ENCODE data around the gene NSUN7. TPM values are rescaled to one million over a fixed set of nuclear protein-coding genes. Genes with fewer than 3 reads are reported as not detected.

NSUN7 gene
- total and polyA plus RNA-seq, 2 of the 13 experiments (the other 11 are each of a cell fraction or from before 2014, with no cell fraction given) = 0.05 TPM; not detected in 1

DNA sequence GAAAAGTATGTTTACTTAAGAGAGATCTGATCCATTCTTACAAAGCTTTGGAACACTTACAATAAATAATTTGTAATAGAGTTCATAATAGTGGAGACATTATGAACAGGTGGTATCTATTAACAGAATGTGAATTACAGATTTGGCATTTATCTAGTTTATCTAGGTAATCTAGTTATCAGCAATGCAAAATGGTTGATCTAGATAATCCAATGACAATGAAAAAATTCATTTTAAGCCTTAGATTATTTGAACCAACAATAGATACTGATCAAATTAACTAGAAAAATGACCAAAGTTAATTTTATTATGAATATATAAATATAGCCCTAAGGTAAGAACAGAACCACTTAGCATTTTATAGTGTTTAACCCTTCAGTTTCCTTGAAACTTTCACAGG is 10.4 kb upstream of the NSUN7 start (continued):
- TF ChIP-seq, protein P1, sequence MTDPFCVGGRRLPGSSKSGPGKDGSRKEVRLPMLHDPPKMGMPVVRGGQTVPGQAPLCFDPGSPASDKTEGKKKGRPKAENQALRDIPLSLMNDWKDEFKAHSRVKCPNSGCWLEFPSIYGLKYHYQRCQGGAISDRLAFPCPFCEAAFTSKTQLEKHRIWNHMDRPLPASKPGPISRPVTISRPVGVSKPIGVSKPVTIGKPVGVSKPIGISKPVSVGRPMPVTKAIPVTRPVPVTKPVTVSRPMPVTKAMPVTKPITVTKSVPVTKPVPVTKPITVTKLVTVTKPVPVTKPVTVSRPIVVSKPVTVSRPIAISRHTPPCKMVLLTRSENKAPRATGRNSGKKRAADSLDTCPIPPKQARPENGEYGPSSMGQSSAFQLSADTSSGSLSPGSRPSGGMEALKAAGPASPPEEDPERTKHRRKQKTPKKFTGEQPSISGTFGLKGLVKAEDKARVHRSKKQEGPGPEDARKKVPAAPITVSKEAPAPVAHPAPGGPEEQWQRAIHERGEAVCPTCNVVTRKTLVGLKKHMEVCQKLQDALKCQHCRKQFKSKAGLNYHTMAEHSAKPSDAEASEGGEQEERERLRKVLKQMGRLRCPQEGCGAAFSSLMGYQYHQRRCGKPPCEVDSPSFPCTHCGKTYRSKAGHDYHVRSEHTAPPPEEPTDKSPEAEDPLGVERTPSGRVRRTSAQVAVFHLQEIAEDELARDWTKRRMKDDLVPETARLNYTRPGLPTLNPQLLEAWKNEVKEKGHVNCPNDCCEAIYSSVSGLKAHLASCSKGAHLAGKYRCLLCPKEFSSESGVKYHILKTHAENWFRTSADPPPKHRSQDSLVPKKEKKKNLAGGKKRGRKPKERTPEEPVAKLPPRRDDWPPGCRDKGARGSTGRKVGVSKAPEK (CRISPR knock-in tag; IDR thresholded peaks at IDR 0.05; ENCODE audit: borderline replicate concordance) = no peak

DNA sequence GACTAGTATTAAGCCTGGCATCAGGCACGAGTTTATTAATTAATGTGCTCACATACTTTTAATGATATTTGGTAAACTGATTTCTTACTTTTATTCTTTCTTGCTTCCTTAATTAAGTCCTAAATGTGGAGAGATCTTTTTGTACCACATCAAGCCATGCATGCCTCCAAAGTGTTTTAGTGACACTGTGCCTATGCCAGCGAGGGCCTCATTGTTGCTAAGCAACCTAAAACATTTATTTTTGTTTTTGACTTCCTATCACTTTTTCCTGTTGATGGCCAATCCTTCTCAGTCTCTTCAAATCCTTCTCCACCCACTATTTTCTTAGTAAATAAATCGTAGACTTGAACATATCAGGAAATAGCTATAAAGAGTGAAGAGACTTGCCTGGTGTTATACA is 5.5 kb upstream of the NSUN7 start:
- FAIRE-seq = no peak
- no peak for DNase-seq (ENCODE audit: low spot score)
- Histone ChIP-seq H3K27ac (ENCODE audit: extremely low read length, insufficient read depth, low read length) (no peak overlapping the region), H3K36me3 (replicated peaks in 1 of 2; ENCODE audit: control insufficient read depth in 1 of 2, insufficient read depth in 2 of 2, low read length in 2 of 2) (no peaks in the 10 kb centered on the region), H2AFZ (ENCODE audit: low read length) (no peak overlapping the region), H3K27me3 (ENCODE audit: control insufficient read depth in 1 of 2, insufficient read depth in 2 of 2, low read length in 2 of 2) (no peaks in the 10 kb centered on the region), H3K9me3 (ENCODE audit: low read length) (no peaks in the 10 kb centered on the region), H3K4me2 (ENCODE audit: low read depth, low read length) (no peak overlapping the region), H3K9ac (ENCODE audit: insufficient read depth, low read depth, low read length) (no peak overlapping the region), H3K79me2 (ENCODE audit: insufficient read depth, low read length) (no peaks in the 10 kb centered on the region), H4K20me1 (ENCODE audit: insufficient read depth, low read length) (no peaks in the 10 kb centered on the region), H3K4me3 (replicated peaks in 1 of 3; ENCODE audit: insufficient read depth in 1 of 3, low read depth in 2 of 3, low read length in 3 of 3) (no peak overlapping the region), H3K4me1 (ENCODE audit: insufficient read depth, low read length) (no peaks in the 10 kb centered on the region)
- no peak for ATAC-seq
- POLR2A ChIA-PET = no interaction called here
- in situ Hi-C loops (cut with HindIII; ENCODE audit: extremely low pct_ligation_motif_present, low pct_unique_long_range_greater_than_20kb) (no loop called here), intact Hi-C loops (cut with micrococcal nuclease; ENCODE audit: unreplicated experiment) (no loop called here)
- WGBS (ENCODE audit: low lambda C conversion rate) = 2% methylated on average over 3 of the region's 3 CpGs
- BruUV-seq (replicated peaks) = no TSS peak
- CTCF ChIA-PET (ENCODE audit: low intra/inter-chr PET ratio, low total read pairs) = no interaction called here
- TF ChIP-seq RNF2 (conservative IDR thresholded peaks at IDR 0.05; ENCODE audit: low read depth) (no peak), SOX13 (IDR thresholded peaks at IDR 0.05) (no peak), SOX13 (CRISPR knock-in tag; conservative IDR thresholded peaks at IDR 0.05 in 1 of 2, IDR thresholded peaks at IDR 0.05 in 1 of 2) (no peak), ZBTB20 (CRISPR knock-in tag; IDR thresholded peaks at IDR 0.05; ENCODE audit: borderline replicate concordance, low read depth) (no peak), ZNF780A (CRISPR knock-in tag; IDR thresholded peaks at IDR 0.05) (no peak), FOXA1 (IDR thresholded peaks at IDR 0.05) (no peak), FOXA1 (CRISPR knock-in tag; IDR thresholded peaks at IDR 0.05) (no peak), ELF4 (CRISPR knock-in tag; IDR thresholded peaks at IDR 0.05; ENCODE audit: borderline replicate concordance) (no peak), PLRG1 (conservative IDR thresholded peaks at IDR 0.05) (no peak), U2AF2 (IDR thresholded peaks at IDR 0.05; ENCODE audit: low read depth, low read length) (no peak), CENPT (CRISPR knock-in tag; IDR thresholded peaks at IDR 0.05; ENCODE audit: low read depth) (no peak)
- TF ChIP-seq, protein P2, sequence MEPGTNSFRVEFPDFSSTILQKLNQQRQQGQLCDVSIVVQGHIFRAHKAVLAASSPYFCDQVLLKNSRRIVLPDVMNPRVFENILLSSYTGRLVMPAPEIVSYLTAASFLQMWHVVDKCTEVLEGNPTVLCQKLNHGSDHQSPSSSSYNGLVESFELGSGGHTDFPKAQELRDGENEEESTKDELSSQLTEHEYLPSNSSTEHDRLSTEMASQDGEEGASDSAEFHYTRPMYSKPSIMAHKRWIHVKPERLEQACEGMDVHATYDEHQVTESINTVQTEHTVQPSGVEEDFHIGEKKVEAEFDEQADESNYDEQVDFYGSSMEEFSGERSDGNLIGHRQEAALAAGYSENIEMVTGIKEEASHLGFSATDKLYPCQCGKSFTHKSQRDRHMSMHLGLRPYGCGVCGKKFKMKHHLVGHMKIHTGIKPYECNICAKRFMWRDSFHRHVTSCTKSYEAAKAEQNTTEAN (CRISPR knock-in tag; conservative IDR thresholded peaks at IDR 0.05) = no peak
- TF ChIP-seq, protein P3, sequence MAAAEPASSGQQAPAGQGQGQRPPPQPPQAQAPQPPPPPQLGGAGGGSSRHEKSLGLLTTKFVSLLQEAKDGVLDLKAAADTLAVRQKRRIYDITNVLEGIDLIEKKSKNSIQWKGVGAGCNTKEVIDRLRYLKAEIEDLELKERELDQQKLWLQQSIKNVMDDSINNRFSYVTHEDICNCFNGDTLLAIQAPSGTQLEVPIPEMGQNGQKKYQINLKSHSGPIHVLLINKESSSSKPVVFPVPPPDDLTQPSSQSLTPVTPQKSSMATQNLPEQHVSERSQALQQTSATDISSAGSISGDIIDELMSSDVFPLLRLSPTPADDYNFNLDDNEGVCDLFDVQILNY (CRISPR knock-in tag; conservative IDR thresholded peaks at IDR 0.05) = no peak
- TF ChIP-seq, protein P4, sequence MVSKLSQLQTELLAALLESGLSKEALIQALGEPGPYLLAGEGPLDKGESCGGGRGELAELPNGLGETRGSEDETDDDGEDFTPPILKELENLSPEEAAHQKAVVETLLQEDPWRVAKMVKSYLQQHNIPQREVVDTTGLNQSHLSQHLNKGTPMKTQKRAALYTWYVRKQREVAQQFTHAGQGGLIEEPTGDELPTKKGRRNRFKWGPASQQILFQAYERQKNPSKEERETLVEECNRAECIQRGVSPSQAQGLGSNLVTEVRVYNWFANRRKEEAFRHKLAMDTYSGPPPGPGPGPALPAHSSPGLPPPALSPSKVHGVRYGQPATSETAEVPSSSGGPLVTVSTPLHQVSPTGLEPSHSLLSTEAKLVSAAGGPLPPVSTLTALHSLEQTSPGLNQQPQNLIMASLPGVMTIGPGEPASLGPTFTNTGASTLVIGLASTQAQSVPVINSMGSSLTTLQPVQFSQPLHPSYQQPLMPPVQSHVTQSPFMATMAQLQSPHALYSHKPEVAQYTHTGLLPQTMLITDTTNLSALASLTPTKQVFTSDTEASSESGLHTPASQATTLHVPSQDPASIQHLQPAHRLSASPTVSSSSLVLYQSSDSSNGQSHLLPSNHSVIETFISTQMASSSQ (IDR thresholded peaks at IDR 0.05; ENCODE audit: low read depth) = no peak
- TF ChIP-seq, protein P4 (CRISPR knock-in tag; IDR thresholded peaks at IDR 0.05; ENCODE audit: borderline replicate concordance) = no peak

Measured in HepG2 (cell line).